Activated B cell treated with CpG ODN at 0.5 μM for 24 hours (primary cell): ENCODE data around the gene FNIP2. TPM values are rescaled to one million over a fixed set of nuclear protein-coding genes. Genes with fewer than 3 reads are reported as not detected.
A peak's percentile ranks its signal among the peaks of the same experiment; 100 is the strongest.

Experiments used
- ATAC-seq: fragments of 200-7000 bp; cut with Tn5 transposase; one replicate; pipeline ENCODE4 v1.10.0; 2021; ENCODE audit warnings: low read depth, mild to moderate bottlenecking, moderate library complexity
- CTCF ChIA-PET: fragments of 350-600 bp; sonication (Branson Sonifier 250); formaldehyde crosslinking; loops from one replicate; lab custom pipeline; 2021; ENCODE audit warnings: antibody characterized with exemption; lab: Charles Lee
- POLR2A ChIA-PET: fragments of 350-600 bp; sonication (Branson Sonifier 250); formaldehyde crosslinking; loops from one replicate; lab custom pipeline; 2021; ENCODE audit warnings: antibody characterized with exemption; lab: Charles Lee
- DNase-seq: peaks from one replicate; pipeline ENCODE4 v3.0.0; 2022
- H3K27ac Mint-ChIP-seq: one replicate; pipeline ENCODE4 v1.8.0; 2020; ENCODE audit warnings: mixed read lengths
- H3K27me3 Mint-ChIP-seq: one replicate; pipeline ENCODE4 v1.8.0; 2021; ENCODE audit warnings: mixed read lengths
- H3K36me3 Mint-ChIP-seq: one replicate; pipeline ENCODE4 v1.8.0; 2021; ENCODE audit warnings: low read depth, mixed read lengths
- H3K4me1 Mint-ChIP-seq: one replicate; pipeline ENCODE4 v1.8.0; 2021; ENCODE audit warnings: mixed read lengths
- H3K4me3 Mint-ChIP-seq: one replicate; pipeline ENCODE4 v1.8.0; 2020; ENCODE audit warnings: mild to moderate bottlenecking, mixed read lengths
- H3K9me3 Mint-ChIP-seq: one replicate; pipeline ENCODE4 v1.8.0; 2020; ENCODE audit warnings: mixed read lengths
- CTCF ChIP-seq: fragments of 200-600 bp; IDR thresholded peaks from one replicate; pipeline ENCODE4 v1.8.0; 2022; ENCODE audit warnings: antibody characterized with exemption, mild to moderate bottlenecking
- intact Hi-C: fragments of 100-400 bp; cut with micrococcal nuclease; formaldehyde crosslinking; loops from one replicate; pipeline ENCODE4 v1.15.1; 2024
- total RNA-seq: library from RNA; stranded (reverse); gene quantifications from 2 replicates; pipeline ENCODE4 v1.2.3, GENCODE V29; 2022

The FNIP2 gene
- total RNA-seq, 1 donor from 2014 or later, result not detected

GRCh38 chr4:158777423-158778155, 8.8 kb downstream of the FNIP2 start:
- intact Hi-C loops, result loop anchor here (1.0 to 5.0 kb wide), 2 partner anchors 54 to 75 kb away; partner anchors contain the start of gene PPID
- POLR2A ChIA-PET, result no interaction called here
- TF ChIP-seq CTCF, result no peak
- CTCF ChIA-PET, result no interaction called here
- ATAC-seq, result no peak
- no peak overlapping the region for H3K4me3 Mint-ChIP-seq
- no peak overlapping the region for H3K27ac Mint-ChIP-seq
- DNase-seq, result no peak
- peaks cover 47% of the 10 kb centered on the region for H3K27me3 Mint-ChIP-seq
- peaks cover 3% of the 10 kb centered on the region for H3K9me3 Mint-ChIP-seq
- H3K36me3 Mint-ChIP-seq, result no peaks in the 10 kb centered on the region
- peaks cover 7% of the 10 kb centered on the region for H3K4me1 Mint-ChIP-seq

- no peak for DNase-seq
- Mint-ChIP-seq H3K4me3 (no peak overlapping the region), H3K9me3 (peaks cover under 1% of the 10 kb centered on the region), H3K27ac (no peak overlapping the region), H3K36me3 (no peaks in the 10 kb centered on the region), H3K27me3 (peaks cover 47% of the 10 kb centered on the region), H3K4me1 (peaks cover 7% of the 10 kb centered on the region)
- CTCF ChIA-PET, result no interaction called here
- ATAC-seq, result peak; percentile 85
- intact Hi-C loops, result loop anchor here (1.0 to 5.0 kb wide), 2 partner anchors 55 to 74 kb away; partner anchors contain the start of gene PPID
- POLR2A ChIA-PET, result no interaction called here
- TF ChIP-seq CTCF, result no peak
Measured at GRCh38 chr4:158778156-158778711, 9.4 kb downstream of the FNIP2 start.

DNA sequence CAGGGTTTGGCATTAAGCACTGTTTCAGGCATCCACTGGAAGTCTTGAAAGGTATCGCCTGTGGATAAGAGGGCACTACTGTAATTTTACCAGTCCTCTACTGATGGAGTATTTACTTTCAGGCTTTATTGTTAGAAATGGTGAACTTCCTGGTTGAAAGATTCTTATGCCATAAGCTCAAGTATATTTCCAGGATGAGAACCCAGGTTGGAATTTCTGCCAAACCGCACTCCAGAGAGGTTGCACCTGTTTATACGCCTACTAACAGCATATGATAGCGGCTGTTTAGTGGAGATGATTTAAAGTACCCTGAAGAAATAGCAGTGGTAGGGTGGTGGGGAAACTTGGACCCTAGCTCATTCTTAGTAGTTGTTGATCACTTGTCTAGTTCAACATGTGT, 9.9 kb downstream of the FNIP2 start:
- no peak for DNase-seq
- ATAC-seq, result no peak
- Mint-ChIP-seq H3K9me3 (no peaks in the 10 kb centered on the region), H3K27ac (no peak overlapping the region), H3K4me3 (no peak overlapping the region), H3K27me3 (peaks cover 50% of the 10 kb centered on the region), H3K4me1 (peaks cover 7% of the 10 kb centered on the region), H3K36me3 (no peaks in the 10 kb centered on the region)
- no peak for TF ChIP-seq CTCF
- intact Hi-C loops, result loop anchor here (1.0 to 5.0 kb wide), 2 partner anchors 55 to 74 kb away; partner anchors contain the start of gene PPID
- ChIA-PET POLR2A (no interaction called here), CTCF (no interaction called here)

DNA sequence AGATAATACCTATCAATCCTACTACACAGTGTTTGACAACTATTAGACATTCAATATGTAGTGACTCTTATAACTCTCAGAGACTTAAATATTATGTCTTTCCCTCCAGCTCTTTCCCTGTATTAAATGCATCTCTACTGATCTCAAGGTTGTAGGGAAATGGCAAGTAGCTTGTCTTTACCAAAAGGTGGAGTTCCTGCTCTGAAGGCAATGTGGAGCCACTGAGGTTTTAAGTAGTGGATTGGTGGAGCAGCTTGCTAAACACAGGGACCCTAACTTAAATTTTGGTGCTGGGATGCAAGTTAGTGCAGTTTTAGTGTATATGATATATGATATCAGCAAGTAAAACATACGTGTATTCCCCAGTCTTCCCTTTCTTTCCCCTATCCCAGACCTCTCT, 13.1 kb downstream of the FNIP2 start:
- DNase-seq (no peak), ATAC-seq (no peak)
- Mint-ChIP-seq H3K27me3 (peaks cover 61% of the 10 kb centered on the region), H3K4me1 (peaks cover 7% of the 10 kb centered on the region), H3K36me3 (no peaks in the 10 kb centered on the region), H3K4me3 (no peak overlapping the region), H3K9me3 (no peaks in the 10 kb centered on the region), H3K27ac (no peak overlapping the region)
- no peak for TF ChIP-seq CTCF
- intact Hi-C loops, result no loop called here
- CTCF ChIA-PET, result no interaction called here
- POLR2A ChIA-PET, result no interaction called here

DNA sequence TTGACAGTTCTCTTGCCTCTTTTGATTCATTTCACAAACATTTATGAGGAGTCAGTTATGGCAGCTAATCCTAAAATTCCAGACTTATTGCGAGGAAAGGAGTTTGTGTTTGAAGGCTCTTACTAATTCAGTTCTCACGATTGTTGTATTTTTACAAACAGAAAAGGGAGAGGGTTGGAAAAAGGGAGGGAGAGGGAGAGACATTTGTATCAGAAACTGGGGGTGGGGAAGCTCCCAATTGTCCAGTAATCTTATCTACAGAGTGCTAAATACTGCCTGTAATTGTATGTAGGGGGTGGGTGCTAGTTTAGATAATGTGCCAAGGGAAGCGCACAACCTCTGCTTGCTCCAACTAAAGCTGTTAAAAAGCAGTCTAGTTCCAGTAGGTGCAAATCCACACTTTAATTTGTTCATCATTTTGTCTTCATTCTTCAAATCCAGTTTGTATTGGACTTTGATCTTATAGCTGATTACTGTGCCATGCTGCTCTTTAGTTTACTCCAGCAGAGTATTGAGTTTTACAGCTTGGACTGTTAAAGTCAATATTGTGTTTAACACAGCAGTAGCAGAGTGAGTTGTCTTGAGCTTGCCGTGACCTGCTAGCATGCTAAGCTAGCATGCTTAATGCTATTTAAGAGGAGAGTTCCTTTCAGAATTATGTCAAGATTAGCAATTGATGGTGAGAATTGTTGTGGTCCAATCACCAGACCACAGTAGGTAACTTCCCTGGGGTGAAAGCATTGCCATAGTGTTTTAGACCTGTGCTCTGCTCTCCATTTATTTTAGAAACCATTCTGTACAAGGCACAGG, 13.9 kb downstream of the FNIP2 start:
- no peaks in the 10 kb centered on the region for H3K36me3 Mint-ChIP-seq
- intact Hi-C loops, result no loop called here
- no peaks in the 10 kb centered on the region for H3K9me3 Mint-ChIP-seq
- no peak overlapping the region for H3K27ac Mint-ChIP-seq
- peaks cover 6% of the 10 kb centered on the region for H3K4me1 Mint-ChIP-seq
- ChIA-PET POLR2A (no interaction called here), CTCF (no interaction called here)
- DNase-seq (no peak), ATAC-seq (no peak)
- H3K4me3 Mint-ChIP-seq, result no peak overlapping the region
- H3K27me3 Mint-ChIP-seq, result peaks cover 62% of the 10 kb centered on the region
- no peak for TF ChIP-seq CTCF
